Activated CD8-positive, alpha-beta memory T cell treated with anti-CD3 and anti-CD28 coated beads for 24 hours (primary cell): ENCODE measurements around the gene CDR2.
"Not testable (repeated sequence)": the region's sequence is repeated elsewhere in the genome, so short reads cannot be mapped to it uniquely, and the experiment has no call there.

Experiments used
- DNase-seq: peaks from one replicate; pipeline ENCODE4 v3.0.0-alpha.2; 2020

Gene CDR2

GRCh38 chr16:22375117-22375962 is 921 bp upstream of the CDR2 start:
- no peak for DNase-seq

- peak; percentile 79 for DNase-seq
Observed at GRCh38 chr16:22373662-22374310, 633 bp downstream of the CDR2 start.

GRCh38 chr16:22372882-22373661 is 1.3 kb downstream of the CDR2 start:
- DNase-seq = no peak

DNA sequence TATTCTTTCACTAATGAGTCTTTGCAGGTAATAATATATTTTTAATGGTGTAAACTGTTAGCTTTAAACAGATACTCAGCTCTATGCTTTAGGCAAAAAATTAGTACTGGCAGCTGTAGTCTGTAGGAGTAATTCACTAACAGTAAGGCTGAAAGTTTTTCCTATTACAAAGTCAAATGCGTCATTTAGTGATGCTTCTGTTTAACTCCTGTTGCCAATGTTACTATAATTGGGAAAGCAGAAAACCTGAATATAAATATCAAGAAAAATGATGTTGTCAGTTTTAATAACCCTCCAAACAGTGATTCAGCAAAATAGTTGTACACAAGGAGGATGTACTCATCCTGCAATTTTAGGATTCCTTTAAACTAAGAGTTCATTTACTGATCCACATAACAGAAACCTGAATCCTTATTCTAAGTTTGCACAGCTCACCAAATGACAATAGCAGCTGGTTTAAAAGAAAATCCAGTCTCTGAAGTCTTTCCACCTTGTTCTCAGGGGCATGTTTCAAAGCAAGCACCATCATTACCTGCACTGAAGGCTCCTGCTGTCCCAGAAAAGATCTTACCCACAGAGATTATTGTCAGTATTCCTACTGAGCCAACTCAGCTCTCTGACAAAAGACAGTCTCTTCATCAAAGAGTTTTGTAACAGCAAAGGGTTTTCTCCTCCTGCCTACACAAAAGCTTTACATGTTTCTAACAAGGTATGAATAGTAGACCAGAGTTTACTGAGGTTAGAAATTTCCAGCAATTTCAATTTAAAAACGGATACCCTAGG is 4.2 kb downstream of the CDR2 start:
- no peak for DNase-seq

DNA sequence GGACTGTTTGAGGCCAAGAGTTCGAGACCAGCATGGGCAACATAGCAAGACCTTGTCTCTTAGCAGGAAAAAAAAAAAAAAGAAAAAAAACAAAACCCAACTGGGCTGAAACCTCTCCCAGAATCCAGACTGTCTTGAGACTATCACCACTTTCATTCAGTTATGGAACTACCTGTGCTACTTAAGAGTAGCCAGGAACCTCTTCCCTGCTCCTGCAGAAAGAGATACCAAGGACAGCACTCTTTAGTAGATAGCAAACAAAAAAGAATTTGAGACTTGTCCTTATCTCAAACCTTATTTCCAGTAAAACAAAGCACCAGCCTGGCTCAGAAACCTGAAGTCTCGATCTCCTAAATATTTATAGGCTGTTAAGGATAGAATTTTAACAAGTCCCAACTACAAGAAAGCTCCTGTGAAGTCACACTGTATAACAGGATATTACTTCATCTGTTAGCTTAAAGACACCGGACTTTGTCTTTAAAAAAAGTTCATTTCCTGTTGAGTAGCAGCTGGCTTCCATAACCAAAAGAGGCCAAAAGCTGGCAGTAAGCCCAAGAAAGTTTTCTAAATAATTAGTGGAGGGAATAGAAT is 5.1 kb downstream of the CDR2 start:
- no peak for DNase-seq

DNA sequence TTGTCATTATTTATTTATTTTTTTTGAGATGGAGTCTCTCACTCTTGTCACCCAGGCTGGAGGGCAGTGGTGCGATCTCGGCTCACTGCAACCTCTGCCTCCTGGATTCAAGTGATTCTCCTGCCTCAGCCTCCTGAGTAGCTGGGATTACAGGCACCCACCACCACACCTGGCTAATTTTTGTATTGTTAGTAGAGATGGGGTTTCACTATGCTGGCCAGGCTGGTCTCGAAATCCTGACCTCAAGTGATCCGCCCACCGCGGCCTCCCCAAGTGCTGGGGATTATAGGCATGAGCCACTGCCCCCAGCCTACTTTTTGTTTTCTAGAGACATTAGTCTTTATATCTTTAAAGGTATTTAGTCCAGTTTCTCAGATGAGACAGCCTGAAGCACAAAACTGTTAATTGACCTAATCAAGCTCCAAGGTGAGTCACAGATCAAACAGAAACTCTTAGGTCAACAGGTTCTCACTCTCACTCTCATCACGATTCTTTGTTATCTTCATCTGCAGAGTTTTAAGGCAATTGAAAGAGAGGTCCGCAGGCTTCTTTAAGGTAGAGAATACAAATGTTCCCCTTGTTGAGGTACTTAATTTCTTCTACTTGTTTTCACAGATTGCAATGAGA is 6.1 kb downstream of the CDR2 start:
- not testable (repeated sequence) for DNase-seq

- DNase-seq = no peak
Observed at GRCh38 chr16:22366889-22367288, 7.5 kb downstream of the CDR2 start.

DNA sequence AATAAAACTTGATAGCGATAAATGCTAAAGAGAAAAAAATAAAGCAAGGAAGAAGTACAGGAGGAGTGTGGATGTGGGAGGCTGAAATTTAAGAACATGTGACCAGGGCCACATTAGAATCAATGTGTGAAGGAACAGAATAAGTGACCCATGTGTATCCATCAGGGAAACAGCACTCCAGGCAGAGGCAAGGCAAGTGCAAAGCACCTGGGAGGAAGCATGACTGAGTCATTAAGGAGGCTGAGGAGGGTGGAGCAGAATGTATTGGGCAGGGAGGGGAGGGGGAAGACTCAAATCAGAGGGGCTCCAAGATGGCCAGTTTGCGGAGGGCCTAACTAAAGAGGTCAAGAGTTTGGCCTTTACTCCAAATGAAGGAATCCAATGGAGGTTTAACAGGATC is 8.0 kb downstream of the CDR2 start:
- no peak for DNase-seq

DNA sequence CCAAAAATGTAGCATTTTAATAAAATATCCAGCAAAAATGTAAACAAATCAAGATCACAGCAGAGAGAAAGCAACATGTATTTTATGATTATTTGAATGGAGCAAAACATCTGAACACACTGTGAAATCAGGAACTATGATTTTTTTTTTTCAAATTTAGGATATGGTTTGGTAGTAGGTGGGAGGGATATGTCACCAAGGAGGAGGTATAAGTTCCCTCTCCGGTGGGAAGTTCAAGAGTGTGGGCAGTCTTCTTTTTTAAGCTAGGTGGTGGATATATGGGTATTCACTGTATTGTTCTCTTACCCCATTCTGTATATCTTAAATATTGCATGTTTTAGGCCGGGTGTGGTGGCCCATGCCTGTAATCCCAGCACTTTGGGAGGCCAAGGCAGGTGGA is 10.2 kb downstream of the CDR2 start:
- no peak for DNase-seq

GRCh38 chr16:22360963-22361659 is 13.3 kb downstream of the CDR2 start:
- no peak for DNase-seq

DNA sequence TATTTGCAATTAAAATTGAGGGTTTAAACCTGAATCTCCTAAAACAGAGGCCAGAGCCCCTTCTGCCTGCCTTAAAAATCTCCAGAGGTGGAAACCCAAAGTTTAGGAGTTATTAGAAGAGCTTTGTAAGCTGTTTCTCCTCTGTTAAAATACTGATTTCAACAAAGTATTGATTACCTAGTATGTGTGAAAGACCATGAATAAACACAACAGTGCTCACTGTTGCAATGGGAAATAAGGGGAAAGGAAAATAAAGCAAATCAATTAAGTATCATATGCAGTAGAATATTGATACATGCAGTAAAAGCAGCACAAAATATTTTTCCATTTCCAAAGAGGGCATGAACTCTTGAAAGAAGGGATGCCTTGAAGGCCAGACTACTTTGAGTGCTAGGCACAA is 14.7 kb downstream of the CDR2 start:
- DNase-seq = no peak

- no peak for DNase-seq
Observed at GRCh38 chr16:22358000-22358399, 16.4 kb downstream of the CDR2 start.

DNA sequence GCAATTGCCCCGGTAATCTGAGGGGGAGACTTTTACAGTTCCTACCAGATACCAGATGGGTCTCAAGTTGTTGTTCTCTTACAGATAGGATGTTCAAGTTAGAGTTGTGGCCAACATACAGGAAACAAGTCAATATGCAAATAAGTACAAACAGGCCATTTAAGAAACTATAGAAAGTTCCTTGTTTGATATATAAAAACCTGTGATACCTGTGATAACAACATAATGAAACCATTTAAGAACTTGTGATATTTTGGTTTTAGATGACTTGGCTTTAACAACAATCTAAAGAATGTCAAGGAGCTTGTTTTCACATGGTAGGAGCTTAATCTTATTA is 16.8 kb downstream of the CDR2 start:
- DNase-seq = no peak

- no peak for DNase-seq
Observed at GRCh38 chr16:22356930-22357634, 17.3 kb downstream of the CDR2 start.

DNA sequence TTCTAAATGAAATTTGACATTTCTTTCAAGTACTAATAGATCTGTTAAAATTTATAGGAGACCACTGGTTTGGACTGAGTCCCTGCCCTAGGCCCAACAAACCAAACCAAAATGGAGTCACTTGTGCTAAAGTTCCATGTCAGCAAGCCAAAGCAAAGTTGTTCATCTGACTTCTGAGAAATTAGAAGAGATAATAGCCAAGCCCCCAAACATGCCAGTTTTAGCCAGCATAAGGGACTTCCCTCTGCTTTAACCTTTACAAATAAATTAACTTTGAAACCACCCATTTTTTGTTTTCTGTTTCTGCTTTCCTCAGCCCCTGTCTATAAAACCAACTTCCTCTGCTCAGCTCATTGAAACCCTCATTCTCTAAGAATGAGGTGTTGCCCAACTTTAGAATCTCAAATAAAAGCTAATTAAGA is 18.9 kb downstream of the CDR2 start:
- DNase-seq = no peak

GRCh38 chr16:22353933-22354541 is 20.4 kb downstream of the CDR2 start:
- DNase-seq = no peak

DNA sequence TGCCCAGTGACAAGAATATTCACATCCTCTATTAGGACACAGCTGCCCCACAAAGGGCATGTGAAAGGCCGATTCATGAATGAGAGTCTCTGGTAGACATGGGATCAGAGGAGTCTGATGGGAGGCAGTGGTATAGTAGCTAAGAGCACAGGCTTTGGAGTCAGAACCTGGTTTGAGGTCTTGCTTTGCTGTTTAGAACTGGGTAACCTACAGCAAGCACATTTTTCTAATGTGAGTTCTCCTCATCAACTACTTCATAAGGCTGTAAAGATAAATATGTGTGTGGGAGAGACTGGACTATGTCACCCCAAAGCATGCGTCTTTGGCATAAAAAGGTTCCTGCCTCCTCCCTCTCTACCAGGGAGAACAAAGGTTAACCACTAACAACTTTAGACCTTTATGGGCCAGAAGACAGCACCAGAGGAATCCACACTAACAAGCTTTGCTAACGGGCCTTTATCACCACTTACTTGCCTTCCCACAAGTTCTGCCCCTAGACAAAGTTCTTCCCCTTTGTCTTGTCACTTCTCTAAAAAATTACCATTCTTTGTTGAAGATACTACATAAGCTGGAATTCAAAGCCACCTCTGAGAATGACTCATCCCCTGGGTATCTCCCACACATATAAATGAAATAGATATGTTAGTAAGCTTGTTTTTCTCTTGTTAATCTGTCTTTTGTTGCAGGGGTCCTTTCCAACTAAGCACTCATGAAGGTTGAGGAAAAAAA is 21.1 kb downstream of the CDR2 start:
- DNase-seq = no peak

GRCh38 chr16:22352723-22353122 is 21.7 kb downstream of the CDR2 start:
- no peak for DNase-seq

DNA sequence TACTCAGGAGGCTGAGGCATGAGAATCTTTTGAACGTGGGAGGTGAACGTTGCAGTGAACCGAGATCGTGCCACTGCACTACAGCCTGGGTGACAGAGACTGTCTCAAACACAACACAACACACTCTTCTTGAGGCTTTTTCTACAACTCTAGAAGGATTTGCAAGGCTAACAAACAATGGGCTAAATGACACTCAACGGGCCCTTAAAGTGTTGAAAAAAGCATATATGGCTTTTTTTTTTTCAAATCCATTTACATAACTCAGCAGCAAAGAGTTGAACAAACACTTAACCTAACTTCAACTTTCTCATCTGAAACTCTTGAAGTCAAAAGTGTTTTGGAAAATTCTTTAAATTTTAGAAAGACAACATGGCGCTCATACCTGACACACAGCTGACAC is 22.3 kb downstream of the CDR2 start:
- DNase-seq = no peak

DNA sequence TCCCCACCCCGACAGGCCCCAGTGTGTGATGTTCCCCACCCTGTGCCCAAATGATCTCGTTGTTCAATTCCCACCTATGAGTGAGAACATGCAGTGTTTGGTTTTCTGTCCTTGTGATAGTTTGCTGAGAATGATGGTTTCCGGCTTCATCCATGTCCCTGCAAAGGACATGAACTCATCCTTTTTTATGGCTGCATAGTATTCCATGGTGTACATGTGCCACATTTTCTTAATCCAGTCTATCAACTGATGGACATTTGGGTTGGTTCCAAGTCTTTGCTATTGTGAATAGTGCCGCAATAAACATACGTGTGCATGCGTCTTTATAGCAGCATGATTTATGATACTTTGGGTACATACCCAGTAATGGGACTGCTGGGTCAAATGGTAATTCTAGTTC is 23.4 kb downstream of the CDR2 start:
- not testable (repeated sequence) for DNase-seq
